Peyer's patch (tissue), 4 donors: ENCODE measurements around the gene C9. TPM values are rescaled to one million over a fixed set of nuclear protein-coding genes. Genes with fewer than 3 reads are reported as not detected.
"Not testable (repeated sequence)": the region's sequence is repeated elsewhere in the genome, so short reads cannot be mapped to it uniquely, and the experiment has no call there.

ENCODE experiments used
- DNase-seq, 3 donors: peaks; one replicate each; pipeline ENCODE4 v3.0.0-alpha.2; 2017 to 2019
- H3K27ac ChIP-seq, 4 donors: fragments of 200-600 bp; sonication (generic); one replicate each; pipeline ENCODE4 v1.5.1; 2016 to 2019
- H3K27me3 ChIP-seq, 2 donors: fragments of 200-600 bp; sonication (generic); one replicate each; pipeline ENCODE4 v1.5.1; 2019
- H3K36me3 ChIP-seq, 3 donors: fragments of 200-600 bp; sonication (generic); one replicate each; pipeline ENCODE4 v1.5.1; 2016 to 2019
- H3K4me1 ChIP-seq, 4 donors: fragments of 200-600 bp; sonication (generic); one replicate each; pipeline ENCODE4 v1.5.1; 2016 to 2019
- H3K4me3 ChIP-seq, 4 donors: fragments of 200-600 bp; sonication (generic); 1 replicate in 3 of 4; 2 replicates in 1 of 4; pipeline ENCODE4 v1.5.1; 2016 to 2019; ENCODE audit warnings: mild to moderate bottlenecking in 1 of 4
- H3K9me3 ChIP-seq, 4 donors: fragments of 200-600 bp; sonication (generic); one replicate each; pipeline ENCODE4 v1.5.1; 2016 to 2019; ENCODE audit warnings: mild to moderate bottlenecking in 1 of 4
- CTCF ChIP-seq, 6 experiments: fragments of 450-650 bp in 4 of 6; fragments of 200-600 bp in 2 of 6; sonication (generic) in 1 of 6; IDR thresholded peaks; one replicate each; pipeline ENCODE4 v1.5.1; 2017 to 2019; ENCODE audit warnings: antibody characterized with exemption in 6 of 6, mild to moderate bottlenecking in 3 of 6, moderate library complexity in 1 of 6
- POLR2A ChIP-seq, 2 donors: fragments of 450-650 bp; IDR thresholded peaks; one replicate each; pipeline ENCODE4 v1.5.1; 2017; ENCODE audit warnings: antibody characterized with exemption in 2 of 2, mild to moderate bottlenecking in 2 of 2, moderate library complexity in 2 of 2
- total RNA-seq, 4 donors: library from RNA; depleted of rRNA; stranded (reverse); fragments of >200 nt; gene quantifications; one replicate each; pipeline ENCODE4 v1.1.0, GENCODE V29; 2016

C9 gene
- total RNA-seq, 4 donors from 2014 or later: not detected

GRCh38 chr5:39319395-39319794 lies 44.9 kb downstream of the C9 start:
- Histone ChIP-seq H3K36me3 (no peaks in the 10 kb centered on the region), H3K27me3 (no peaks in the 10 kb centered on the region), H3K4me1 (no peaks in the 10 kb centered on the region), H3K4me3 (no peak overlapping the region), H3K27ac (no peak overlapping the region), H3K9me3 (no peaks in the 10 kb centered on the region)
- TF ChIP-seq POLR2A (IDR thresholded peaks at IDR 0.05) (no peak), CTCF (IDR thresholded peaks at IDR 0.05) (no peak)
- DNase-seq: no peak

- H3K4me1 ChIP-seq, H3K4me3 ChIP-seq, H3K36me3 ChIP-seq, H3K27ac ChIP-seq, DNase-seq, H3K9me3 ChIP-seq, H3K27me3 ChIP-seq: not testable (repeated sequence)
Observed at GRCh38 chr5:39316464-39316863, 47.8 kb downstream of the C9 start.

- TF ChIP-seq POLR2A (IDR thresholded peaks at IDR 0.05) (no peak), CTCF (IDR thresholded peaks at IDR 0.05) (no peak)
- H3K27ac ChIP-seq: no peak overlapping the region
- no peaks in the 10 kb centered on the region for H3K4me1 ChIP-seq
- no peak overlapping the region for H3K4me3 ChIP-seq
- DNase-seq: no peak
- H3K36me3 ChIP-seq: no peaks in the 10 kb centered on the region
- no peaks in the 10 kb centered on the region for H3K27me3 ChIP-seq
- H3K9me3 ChIP-seq: no peaks in the 10 kb centered on the region
Observed at GRCh38 chr5:39315995-39316394, 48.3 kb downstream of the C9 start.

- Histone ChIP-seq H3K9me3 (no peaks in the 10 kb centered on the region), H3K27me3 (no peaks in the 10 kb centered on the region), H3K4me3 (no peak overlapping the region), H3K27ac (no peak overlapping the region), H3K36me3 (no peaks in the 10 kb centered on the region), H3K4me1 (no peaks in the 10 kb centered on the region)
- no peak for DNase-seq
- TF ChIP-seq CTCF (IDR thresholded peaks at IDR 0.05) (no peak), POLR2A (IDR thresholded peaks at IDR 0.05) (no peak)
Observed at GRCh38 chr5:39314591-39314990, 49.7 kb downstream of the C9 start.

GRCh38 chr5:39309534-39309933 lies 54.8 kb downstream of the C9 start:
- DNase-seq: no peak
- H3K36me3 ChIP-seq: no peaks in the 10 kb centered on the region
- H3K27me3 ChIP-seq: no peaks in the 10 kb centered on the region
- H3K27ac ChIP-seq: no peak overlapping the region
- H3K9me3 ChIP-seq: no peaks in the 10 kb centered on the region
- no peak for TF ChIP-seq POLR2A (IDR thresholded peaks at IDR 0.05)
- no peak for TF ChIP-seq CTCF (IDR thresholded peaks at IDR 0.05)
- no peak overlapping the region for H3K4me3 ChIP-seq
- H3K4me1 ChIP-seq: no peaks in the 10 kb centered on the region

- no peak overlapping the region for H3K4me3 ChIP-seq
- DNase-seq: no peak
- no peak overlapping the region for H3K27ac ChIP-seq
- H3K27me3 ChIP-seq: no peaks in the 10 kb centered on the region
- no peaks in the 10 kb centered on the region for H3K9me3 ChIP-seq
- H3K4me1 ChIP-seq: no peaks in the 10 kb centered on the region
- H3K36me3 ChIP-seq: no peaks in the 10 kb centered on the region
- no peak for TF ChIP-seq POLR2A (IDR thresholded peaks at IDR 0.05)
- TF ChIP-seq CTCF (IDR thresholded peaks at IDR 0.05): no peak
Observed at GRCh38 chr5:39302472-39302871, 61.8 kb downstream of the C9 start.
